ENCODE data around the gene FANCC.
A peak's percentile ranks its signal among the peaks of the same experiment; 100 is the strongest.

Gene FANCC

DNA sequence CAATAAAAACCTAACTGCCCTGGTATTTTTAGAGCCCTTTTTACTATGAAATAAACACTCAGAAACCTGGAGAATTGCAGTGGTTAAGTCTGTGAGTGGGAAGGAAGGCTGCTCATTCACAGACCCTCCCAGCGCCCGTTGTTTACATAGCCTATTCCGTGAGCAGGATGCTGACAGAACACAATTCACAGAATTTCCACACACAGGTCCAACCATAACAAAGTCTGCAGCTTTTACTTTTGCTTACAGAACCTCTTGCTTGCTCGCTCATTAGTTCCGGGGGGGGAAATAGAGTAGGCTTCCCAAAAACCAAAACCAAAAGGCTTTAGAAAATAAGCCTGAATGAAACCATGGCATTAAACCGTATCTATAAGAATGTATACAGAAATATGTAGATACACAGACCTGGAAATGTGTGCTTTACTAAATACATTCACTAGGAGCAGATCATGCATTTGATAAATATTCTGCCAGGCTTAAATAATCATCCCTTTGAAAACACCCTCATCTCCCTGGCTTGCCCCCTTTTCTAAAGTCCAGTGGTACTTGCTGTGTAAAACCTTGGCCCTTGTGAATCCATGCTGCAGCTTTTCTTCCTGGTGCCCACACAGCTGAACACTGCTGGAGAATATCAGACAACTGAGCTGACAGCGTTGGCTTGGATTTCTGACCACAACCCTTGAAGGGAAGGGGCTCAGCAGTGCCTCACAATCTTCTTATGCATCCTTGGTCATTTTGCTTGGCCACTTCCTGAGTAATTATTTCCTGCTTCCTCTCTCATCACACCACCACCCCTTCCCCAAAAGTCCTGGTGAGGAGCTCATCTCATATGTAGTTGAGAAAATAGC lies 128.0 kb downstream of the FANCC start:
- peak; percentile 10 for DNase-seq (ENCODE audit: low spot score)

DNA sequence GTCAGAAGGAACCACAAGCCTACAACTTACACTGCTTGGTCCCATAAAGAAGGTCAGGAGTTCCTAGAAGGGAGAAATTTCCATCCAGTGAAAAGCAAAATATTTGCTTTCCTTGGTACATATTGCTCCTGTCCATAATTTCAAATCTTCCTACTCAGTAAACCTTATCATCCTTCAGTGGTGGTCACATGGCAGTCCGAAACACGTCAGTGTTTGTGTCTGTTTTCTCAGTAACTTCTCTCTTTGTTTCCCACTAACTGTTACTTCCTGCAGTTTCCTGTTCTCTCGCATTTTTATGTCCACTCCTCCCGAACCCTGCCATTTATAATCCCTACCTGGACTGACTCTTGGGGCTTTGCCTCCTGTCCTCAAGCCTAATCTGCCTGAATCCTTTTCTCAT lies 129.1 kb downstream of the FANCC start:
- no peak for DNase-seq (ENCODE audit: low spot score)

DNA sequence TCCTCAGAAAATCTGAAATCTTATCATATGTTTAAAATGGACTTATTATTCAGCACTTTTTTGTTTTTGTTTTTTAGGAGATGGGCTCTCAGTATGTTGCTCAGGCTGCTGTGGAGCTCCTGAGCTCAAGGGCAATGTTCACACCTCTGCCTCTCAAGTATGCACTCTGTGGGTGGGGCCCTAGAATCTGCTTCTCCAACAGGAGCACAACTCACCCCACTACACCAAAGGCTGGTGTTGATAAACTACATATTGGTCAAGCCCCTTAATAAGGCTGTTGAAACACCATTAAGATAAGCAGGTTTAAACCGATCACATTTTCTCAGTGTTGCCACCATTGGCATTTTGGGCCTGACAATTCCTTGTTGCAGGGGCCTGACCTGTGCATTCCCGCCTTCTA lies 131.6 kb downstream of the FANCC start:
- no peak for DNase-seq (ENCODE audit: low spot score)

DNA sequence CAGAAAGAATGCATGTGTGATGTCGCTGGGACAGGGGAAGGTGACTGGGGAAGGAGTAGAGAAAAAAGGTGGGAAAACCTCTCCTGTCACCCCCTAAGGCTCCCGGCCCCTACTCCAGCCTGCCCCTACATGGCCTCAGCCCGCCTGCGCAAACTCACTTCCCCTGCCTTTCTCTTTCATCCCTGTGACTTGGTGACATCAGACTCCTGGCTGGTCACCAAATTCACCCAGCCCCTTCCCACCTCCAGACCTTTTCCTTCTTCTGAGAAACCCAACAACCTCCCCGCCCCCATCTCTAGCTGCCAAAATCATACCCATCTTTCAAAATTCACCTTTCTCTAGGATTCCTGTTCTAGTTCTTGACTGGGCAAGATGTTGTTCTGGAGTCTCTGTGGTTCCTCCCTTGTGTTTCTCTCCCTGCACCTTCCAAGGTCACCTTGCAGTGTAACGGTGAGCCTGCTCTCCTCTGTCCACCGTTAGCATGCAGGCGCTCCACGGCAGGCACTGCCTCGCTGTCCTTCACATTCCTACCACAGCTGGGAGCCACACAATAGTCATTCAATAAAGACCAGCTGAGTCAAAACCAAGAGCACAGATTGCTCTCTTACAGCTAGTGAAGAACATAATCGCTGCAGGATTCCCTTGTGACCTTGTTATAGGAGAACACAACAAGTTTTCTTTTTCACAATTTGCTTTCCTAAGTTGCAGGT lies 134.5 kb downstream of the FANCC start:
- no peak for DNase-seq (ENCODE audit: low spot score)

DNA sequence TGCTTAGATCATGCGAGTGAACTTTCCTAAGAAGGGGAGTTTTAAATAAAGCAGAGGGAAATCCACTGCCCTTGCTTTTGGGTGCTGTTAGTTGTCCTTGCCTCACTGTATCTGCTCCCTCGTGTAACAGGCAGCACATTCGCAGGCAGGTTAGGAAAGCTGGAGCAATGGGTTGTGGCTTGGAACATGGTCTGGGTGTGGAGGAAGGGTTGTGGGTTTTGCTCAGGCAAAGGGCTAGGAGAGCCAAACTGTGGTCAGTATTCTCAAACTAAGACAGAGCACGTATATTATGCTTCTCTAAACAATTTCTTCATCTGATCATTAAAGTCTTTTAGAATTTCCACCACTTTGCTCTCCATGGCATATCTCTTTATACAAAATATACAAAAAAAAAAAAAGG lies 135.7 kb downstream of the FANCC start:
- no peak for DNase-seq (ENCODE audit: low spot score)

DNA sequence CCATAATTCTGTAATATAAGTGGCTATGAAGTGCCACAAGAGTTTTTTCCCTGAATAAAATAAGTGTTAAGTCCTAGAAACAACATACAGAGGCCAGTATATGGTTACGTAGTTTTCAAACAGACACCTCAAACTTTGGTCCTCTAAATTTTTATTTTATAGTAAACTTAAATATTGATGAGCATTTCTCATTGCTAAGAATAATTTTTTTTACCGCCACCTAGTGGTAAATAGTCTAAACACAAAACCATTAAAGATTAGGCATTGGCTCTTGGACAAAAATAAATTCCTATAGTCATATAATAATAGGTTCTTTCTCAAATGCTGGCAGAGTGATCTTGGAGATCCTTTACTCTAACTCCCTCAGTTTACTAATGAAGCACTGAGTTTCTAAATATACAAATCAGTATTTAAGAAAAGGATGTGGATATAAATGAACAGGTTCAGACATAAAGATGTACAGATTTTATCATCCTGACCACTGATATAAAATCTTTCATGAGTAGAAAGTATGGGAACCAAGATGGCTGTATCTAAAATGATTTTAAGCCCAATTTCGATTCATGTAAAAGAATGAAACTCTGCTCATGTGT lies 136.2 kb downstream of the FANCC start:
- peak; percentile 13 for DNase-seq (ENCODE audit: low spot score)

DNA sequence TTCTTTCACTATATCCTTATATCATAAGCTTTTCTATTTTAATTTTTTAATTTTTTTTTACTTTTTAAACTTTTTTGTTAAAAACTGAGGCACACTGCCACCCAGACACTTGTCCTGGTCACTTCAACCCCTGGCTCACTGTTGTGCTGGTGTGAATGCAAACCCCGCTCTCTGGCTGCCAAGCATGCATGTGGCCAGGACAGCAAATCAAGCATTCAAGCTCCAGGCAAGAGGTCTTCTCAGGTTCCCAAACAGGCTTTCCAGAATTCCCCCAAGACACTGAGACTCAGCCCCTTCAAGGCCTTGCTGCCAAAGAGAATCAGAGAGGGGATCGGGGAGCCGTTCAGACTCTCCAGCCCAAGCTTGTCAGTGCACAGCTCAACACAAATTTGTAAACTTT lies 139.9 kb downstream of the FANCC start:
- DNase-seq (ENCODE audit: low spot score) = no peak

DNA sequence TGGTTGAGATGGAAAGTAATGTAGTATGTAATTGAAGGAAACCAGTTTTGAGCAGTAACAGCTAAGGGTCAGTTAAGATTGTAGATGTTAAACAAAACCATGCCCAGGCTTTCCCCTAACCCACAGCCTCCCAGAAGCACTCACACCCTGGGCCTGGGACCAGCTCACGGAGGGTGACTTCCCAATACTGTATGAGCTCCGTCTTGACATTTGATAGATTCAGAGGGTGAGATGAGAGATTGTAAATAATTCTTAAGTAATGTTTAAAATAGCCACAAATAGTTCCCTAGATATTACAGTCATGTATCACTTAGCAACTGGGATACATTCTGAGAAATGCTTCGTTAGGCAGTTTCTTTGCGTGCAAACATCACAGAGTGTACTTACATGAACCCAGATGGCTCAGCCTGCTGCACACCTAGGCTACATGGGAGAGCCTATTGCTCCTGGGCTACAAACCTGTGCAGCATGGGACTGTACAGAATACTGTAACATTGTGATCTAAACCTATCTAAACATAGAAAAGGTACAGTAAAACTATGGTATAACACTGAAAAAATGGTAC lies 140.7 kb downstream of the FANCC start:
- no peak for DNase-seq (ENCODE audit: low spot score)

DNA sequence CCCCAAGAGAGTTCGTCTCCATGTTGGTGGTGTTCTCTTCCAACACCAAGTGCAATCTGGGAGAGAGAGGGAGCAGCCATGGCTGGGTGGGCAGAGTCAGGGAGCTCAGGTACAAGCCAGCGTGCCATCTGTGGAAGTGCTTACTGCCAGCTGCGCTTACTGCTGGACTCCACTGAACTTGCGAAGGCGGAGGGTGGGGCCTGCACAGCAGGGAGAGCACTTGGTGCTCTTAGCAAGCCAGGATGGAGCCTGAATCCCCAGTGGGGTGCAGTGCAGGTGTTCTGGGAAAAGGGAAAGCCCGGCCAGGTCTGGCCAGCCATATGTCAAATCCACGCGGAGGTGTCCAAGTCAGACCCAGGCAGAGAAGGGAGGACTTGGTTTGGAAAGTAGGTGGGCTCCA lies 142.0 kb downstream of the FANCC start:
- DNase-seq (ENCODE audit: low spot score) = no peak

DNA sequence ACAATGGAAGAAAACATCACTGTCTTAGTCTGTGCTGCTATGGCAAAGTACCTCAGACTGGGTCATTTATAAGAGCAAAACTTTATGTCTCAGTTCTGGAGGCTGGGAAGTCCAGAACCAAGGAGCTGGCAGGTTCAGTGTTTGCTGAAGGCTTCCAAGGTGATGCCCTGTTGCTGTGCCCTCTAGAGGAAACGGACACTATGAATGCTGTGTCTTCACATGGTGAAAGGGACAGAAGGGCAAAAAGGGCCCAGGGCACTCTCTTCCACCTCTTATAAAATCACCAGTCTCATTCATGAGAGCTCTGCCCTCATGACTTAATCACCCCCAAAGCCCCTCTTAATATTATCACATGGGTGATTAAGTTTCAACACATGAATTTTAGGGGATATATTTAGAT lies 143.5 kb downstream of the FANCC start:
- DNase-seq (ENCODE audit: low spot score) = no peak

DNA sequence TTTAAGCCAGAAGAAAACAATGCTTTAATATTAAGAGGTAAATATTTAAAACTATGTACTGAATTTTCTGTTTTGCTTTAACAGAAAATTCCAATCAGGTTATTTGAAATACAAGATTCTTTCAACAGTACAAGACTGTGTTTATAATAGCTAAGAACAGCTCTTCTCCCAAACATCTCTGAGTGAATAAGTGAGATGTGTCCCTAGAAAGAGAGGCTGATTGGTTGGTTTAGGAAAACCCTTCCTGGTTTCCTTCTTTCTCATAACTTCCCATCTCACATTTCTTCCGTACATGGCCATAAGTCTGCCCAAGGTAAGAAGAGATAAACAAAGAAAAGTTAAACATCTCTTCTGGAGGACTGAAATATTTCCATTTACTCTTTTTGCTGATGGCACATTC lies 145.9 kb downstream of the FANCC start:
- DNase-seq (ENCODE audit: low spot score) = no peak

DNA sequence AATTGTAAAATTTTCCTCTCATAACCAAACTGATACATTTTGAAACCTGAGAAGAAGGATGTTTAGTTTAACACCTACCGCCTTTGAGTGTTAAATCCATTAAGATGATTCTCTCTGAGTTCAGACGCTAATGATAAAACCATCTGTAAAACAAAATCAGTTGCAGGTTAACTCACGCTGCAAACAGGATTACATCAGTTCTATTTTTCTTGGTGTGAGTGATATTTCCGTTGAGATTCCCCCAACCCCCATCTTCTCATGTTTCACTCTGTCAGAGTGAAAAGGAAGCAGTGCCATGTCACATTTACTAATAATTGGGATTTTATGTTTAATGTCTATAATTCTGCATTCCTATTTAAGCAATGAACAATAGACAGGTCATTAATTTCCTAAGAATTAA lies 146.5 kb downstream of the FANCC start:
- no peak for DNase-seq (ENCODE audit: low spot score)

DNA sequence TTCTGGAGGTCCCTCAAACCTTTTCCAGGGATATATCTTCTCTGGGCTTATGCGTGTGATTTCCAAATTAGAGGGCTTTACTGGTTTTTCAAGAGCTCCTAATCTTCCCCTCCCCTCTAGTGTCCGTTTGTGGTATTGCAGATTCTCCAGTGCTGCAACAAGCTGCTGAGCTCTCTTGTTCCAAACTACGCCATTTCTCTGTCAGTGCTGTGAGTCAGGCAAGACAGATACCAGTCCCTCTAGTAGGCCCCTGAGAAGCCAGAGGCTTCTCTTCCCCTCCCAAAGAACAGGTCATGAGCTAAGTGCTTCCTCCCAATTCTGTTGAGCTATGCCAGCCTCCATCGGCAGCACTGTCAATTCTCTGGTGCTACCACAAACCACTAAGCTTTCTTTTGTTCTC lies 149.5 kb downstream of the FANCC start:
- peak; percentile 65 for DNase-seq (ENCODE audit: low spot score)

DNA sequence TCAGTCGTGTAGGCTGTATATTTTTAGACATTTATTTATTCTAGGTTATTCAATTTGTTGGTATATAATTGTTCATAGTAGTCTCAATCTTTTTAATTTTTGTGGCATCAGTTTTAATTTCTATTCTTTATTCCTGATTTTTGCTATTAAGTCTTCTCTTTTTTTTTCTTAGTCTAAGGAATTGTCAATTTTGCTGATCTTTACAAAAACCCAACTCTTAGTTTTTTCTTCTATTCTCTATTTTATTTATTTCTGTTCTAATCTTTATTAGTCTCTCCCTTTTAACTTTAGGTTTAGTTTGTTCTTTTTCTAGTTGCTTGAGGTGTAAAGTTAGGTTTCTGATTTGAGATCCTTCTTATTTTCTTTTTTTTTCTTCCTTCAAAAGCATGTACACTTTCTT lies 152.5 kb downstream of the FANCC start:
- no peak for DNase-seq (ENCODE audit: low spot score)

DNA sequence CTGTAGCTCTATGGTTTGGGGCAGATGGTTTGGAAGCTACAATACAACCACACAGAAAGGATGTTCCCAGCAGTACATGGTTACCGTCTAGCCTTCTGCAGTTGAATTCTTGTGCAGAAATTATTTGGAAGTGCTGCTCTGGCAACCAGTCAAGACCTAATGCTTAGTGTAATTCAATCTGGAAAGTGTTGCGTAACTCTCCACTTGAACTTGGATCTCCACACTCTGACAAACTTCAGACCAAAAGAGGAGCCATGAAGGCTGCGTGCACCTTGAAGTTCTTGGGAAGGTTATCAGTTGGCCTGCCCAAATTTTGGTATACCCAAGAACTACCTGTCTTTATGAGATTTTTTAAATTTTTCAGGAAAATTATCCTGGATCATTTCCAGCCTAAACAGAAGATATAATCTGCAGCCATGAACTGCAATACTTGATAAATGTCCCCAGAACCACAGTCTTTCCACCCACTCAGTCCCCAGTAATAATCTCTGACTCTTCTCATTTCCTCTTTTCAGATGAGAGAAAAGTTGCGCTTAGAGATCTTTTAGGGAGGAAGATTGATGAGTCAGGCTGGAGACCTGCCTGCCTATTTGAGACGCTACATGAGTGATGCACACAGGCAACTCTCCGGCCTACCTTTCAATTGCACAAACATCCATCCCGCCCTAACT lies 159.9 kb downstream of the FANCC start:
- DNase-seq (ENCODE audit: low spot score) = no peak

DNA sequence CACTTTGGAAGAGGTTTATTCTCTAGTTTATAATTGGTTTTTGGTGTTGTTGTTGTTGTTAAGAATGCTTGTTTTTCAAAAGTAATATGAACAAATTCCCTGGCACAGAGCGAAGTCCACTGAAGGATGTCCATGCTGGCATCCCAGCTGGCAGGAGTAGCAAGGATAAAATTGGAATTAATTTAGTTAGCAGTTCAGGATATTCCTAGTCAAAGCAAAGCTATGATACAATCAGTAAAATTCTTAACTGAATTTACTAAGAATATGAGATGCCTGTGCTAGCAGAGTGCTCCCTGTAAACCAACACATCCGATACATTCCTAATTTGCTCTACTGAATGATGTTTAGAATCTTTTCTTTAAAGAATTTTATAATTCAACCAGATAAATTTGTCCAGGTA lies 161.4 kb downstream of the FANCC start:
- no peak for DNase-seq (ENCODE audit: low spot score)

DNA sequence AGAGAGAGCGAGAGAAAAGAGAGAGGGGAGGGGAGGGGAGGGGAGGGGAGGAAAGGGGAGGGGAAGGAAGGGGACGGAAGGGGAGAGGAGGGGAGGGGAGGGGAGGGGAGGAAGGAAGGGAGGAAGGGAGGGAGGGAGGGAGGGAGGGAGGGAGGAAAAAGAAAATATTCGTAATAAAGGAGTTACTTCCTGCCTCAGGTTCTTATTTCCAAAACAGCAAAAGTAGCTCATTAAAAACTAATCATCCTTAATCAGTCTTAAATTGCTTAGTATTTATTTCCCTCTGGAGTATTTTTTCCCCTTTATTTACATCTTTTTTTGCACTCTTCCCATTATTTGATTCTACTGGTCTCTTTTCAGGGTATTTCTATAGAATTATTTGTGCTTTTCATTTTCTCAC lies 162.3 kb downstream of the FANCC start:
- DNase-seq (ENCODE audit: low spot score) = no peak

DNA sequence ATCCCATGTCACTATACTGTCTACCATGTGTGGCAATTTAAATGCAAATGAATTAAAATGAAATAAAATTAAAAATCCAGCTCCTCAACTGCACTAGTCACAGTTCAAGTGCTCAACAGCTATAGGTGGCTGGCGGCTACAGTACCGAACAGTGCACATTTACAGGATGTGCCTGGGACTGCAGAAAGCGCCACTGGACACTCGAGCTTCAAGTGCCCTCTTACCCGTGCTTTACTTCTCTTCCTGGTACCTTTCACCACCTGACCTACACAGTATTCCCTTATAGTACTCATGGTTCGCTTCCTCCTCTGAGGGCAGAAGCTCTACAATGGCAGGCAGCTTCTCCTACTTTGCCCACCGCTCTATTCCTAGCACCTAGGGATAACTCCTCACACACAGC lies 166.6 kb downstream of the FANCC start:
- DNase-seq (ENCODE audit: low spot score) = no peak

DNA sequence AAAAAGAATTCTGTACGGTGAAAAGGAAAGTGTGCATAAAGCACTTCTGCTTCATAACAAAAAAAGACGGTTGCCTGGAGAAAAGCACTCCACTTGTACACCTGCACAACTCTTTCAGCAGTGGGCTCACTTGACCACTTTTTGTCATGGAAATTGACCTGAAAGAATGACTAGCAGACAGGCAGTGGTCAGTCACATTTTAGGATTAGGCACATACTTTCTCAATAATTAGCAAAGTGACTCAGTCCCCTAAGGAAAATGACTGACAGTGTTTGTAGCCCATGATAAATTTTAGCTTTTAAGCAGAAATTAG lies 169.3 kb downstream of the FANCC start:
- DNase-seq (ENCODE audit: low spot score) = no peak

DNA sequence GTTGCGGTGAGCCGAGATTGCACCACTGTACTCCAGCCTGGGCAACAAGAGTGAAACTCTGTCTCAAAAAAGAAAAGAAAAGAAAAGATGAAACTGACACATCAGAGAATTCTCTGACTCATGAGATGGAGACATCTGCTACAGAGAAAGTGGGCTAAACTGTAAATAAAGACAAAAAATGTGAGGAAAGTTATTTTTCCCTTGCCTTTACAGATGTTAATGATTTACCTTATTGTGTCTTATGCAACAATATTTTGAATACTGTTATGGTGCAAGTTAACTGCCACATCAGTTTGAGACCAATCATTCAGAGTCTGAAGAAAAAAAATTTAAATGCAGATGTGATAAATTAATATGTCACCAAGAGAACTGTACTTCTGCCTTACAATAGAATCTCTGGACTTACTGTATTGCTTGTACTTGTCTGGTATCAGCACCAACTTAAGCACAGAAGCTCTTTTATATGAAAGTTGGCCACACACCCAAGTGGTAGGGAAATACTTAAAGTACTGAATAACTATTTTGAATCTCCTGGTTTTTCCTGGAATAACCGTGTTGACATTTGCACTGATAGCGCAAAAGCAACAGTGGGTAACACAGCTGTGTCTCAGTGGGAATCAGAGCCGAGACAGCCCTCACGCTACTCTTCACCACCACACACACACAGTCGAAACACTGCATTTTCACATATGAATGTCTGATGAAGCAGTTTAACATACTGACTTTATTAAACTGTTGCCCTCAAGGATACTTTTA lies 169.9 kb downstream of the FANCC start:
- no peak for DNase-seq (ENCODE audit: low spot score)

DNA sequence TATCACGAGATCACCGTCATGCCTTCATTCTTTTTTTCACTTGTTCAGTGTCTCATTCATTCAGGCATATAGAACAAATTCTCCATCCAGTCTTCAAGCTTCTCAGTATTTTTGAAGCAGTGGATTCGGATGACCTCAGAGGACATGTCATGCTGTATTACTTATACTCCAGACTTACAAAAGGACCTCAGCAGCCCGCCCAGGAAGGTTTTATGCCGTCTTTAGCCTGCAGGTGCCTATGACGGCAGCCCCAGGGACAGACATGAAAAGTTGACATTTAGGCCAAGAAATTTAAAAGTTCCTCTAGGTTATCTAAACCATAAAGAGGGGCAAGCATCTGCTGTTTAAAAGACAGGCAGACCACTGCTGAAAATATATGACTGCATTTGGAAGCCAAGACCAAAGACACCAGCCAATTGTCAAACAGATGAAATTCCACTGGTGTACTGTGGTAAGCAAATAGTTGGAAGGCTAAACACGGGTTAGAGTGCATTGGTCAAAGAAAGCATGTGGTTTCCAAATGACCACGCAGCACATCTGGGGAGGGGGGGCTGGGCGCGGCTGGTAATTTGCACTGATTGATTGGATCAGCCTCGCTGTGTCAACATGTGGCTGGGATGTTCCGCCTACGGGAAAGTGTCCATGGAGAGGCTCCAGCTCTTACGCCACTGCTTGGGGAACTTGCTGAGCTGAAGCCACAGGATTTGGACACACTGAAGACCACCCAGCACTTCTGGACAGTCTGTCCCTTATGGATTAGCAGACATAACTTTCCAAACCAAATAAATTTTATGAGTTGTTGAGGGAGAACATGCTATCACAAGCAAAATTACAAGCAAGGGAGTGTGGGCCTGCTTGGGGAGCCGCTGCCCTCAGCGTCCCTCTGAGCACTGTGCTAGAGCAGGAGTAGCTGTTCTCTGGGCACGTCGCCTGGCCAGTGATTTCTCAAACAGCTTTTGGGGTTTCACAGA lies 173.6 kb downstream of the FANCC start:
- no peak for DNase-seq (ENCODE audit: low spot score)

Data from CD4-positive, alpha-beta T cell treated with Interleukin-15 for 4 hours (primary cell).